ENCODE results near the gene DMC1. TPM values are rescaled to one million over a fixed set of nuclear protein-coding genes. Genes with fewer than 3 reads are reported as not detected.

DMC1 gene
- total and polyA plus RNA-seq, 9 of the 15 experiments (the other 6 are each of a cell fraction or from before 2014, with no cell fraction given), result 5.5 to 55.5 (median 9.8) TPM

GRCh38 chr22:38505541-38506117 lies 64.4 kb downstream of the DMC1 start (continued):
- TF ChIP-seq FOXO4 (CRISPR knock-in tag; IDR thresholded peaks at IDR 0.05), result no peak
- TF ChIP-seq ZNF12 (CRISPR knock-in tag; IDR thresholded peaks at IDR 0.05), result no peak
- TF ChIP-seq CAMTA2 (CRISPR knock-in tag; conservative IDR thresholded peaks at IDR 0.05), result no peak
- no peak for TF ChIP-seq EP400 (IDR thresholded peaks at IDR 0.05)
- TF ChIP-seq CEBPZ (IDR thresholded peaks at IDR 0.05; ENCODE audit: borderline replicate concordance, low read depth, low read length), result no peak
- no peak for TF ChIP-seq BMI1 (IDR thresholded peaks at IDR 0.05; ENCODE audit: low read length)
- no peak for TF ChIP-seq ARNT (IDR thresholded peaks at IDR 0.05)
- no peak for TF ChIP-seq MIER1 (IDR thresholded peaks at IDR 0.05; ENCODE audit: low read depth)
- no peak for TF ChIP-seq ZC3H8 (IDR thresholded peaks at IDR 0.05)
- TF ChIP-seq MLX (CRISPR knock-in tag; conservative IDR thresholded peaks at IDR 0.05), result no peak
- no peak for TF ChIP-seq ZBTB49 (CRISPR knock-in tag; IDR thresholded peaks at IDR 0.05; ENCODE audit: borderline replicate concordance)
- TF ChIP-seq SMAD4 (CRISPR knock-in tag; conservative IDR thresholded peaks at IDR 0.05), result no peak; the same call in 1 of the 2 replicates
- TF ChIP-seq ATF2 (CRISPR knock-in tag; IDR thresholded peaks at IDR 0.05), result no peak
- no peak for TF ChIP-seq PYGO2 (tag; IDR thresholded peaks at IDR 0.05)
- TF ChIP-seq PPARD (CRISPR knock-in tag; IDR thresholded peaks at IDR 0.05), result no peak
- TF ChIP-seq CREB3 (tag; conservative IDR thresholded peaks at IDR 0.05; ENCODE audit: low read depth), result no peak
- TF ChIP-seq POLR2H (tag; IDR thresholded peaks at IDR 0.05; ENCODE audit: low read depth), result no peak
- TF ChIP-seq CBX5 (IDR thresholded peaks at IDR 0.05; ENCODE audit: borderline replicate concordance, low read depth), result no peak

All from K562 (cell line).